HepG2 (cell line): ENCODE data around the gene NXN. TPM values are rescaled to one million over a fixed set of nuclear protein-coding genes. Genes with fewer than 3 reads are reported as not detected.
A peak's percentile ranks its signal among the peaks of the same experiment; 100 is the strongest.

Experiments used
- AHR ChIP-seq: IDR thresholded peaks from 2 replicates; pipeline ENCODE4 v1.6.1; 2018; ENCODE audit warnings: missing genetic modification reagents, missing compliant biosample characterization
- GTF3A ChIP-seq: sonication (generic); formaldehyde crosslinking; conservative IDR thresholded peaks from 2 replicates; pipeline ENCODE4 v1.4.0; 2020; ENCODE audit warnings: mild to moderate bottlenecking, missing genetic modification reagents
- IKZF4 ChIP-seq: sonication (generic); formaldehyde crosslinking; IDR thresholded peaks from 2 replicates; pipeline ENCODE4 v1.5.1; 2020; ENCODE audit warnings: borderline replicate concordance, mild to moderate bottlenecking, low read depth, missing genetic modification reagents; ENCODE audit errors: not compliant biosample characterization
- ONECUT2 ChIP-seq: sonication (generic); formaldehyde crosslinking; IDR thresholded peaks from 2 replicates; pipeline ENCODE4 v1.4.0; 2020; ENCODE audit warnings: missing genetic modification reagents
- SKIL ChIP-seq: sonication (generic); formaldehyde crosslinking; IDR thresholded peaks from 2 replicates; pipeline ENCODE4 v1.8.0; 2022; ENCODE audit warnings: missing genetic modification reagents, mild to moderate bottlenecking, moderate library complexity, borderline replicate concordance
- SMAD3 ChIP-seq: sonication (generic); formaldehyde crosslinking; IDR thresholded peaks from 2 replicates; pipeline ENCODE4 v1.4.0; 2020; ENCODE audit warnings: missing genetic modification reagents
- THAP7 ChIP-seq: sonication (generic); formaldehyde crosslinking; IDR thresholded peaks from 2 replicates; pipeline ENCODE4 v1.8.1; 2023; ENCODE audit warnings: mild to moderate bottlenecking, missing genetic modification reagents
- ZBTB39 ChIP-seq: sonication (generic); formaldehyde crosslinking; IDR thresholded peaks from 2 replicates; pipeline ENCODE4 v1.5.0; 2020; ENCODE audit warnings: missing genetic modification reagents
- ZNF180 ChIP-seq: sonication (generic); formaldehyde crosslinking; IDR thresholded peaks from 2 replicates; pipeline ENCODE4 v1.4.0; 2020; ENCODE audit warnings: low read depth, missing genetic modification reagents, borderline replicate concordance
- ZNF512B ChIP-seq: sonication (generic); formaldehyde crosslinking; IDR thresholded peaks from 2 replicates; pipeline ENCODE4 v1.5.1; 2020; ENCODE audit warnings: missing genetic modification reagents, mild to moderate bottlenecking, borderline replicate concordance
- ZNF563 ChIP-seq: sonication (generic); formaldehyde crosslinking; IDR thresholded peaks from 2 replicates; pipeline ENCODE4 v1.8.0; 2022; ENCODE audit warnings: mild to moderate bottlenecking, moderate library complexity, missing genetic modification reagents
- ZNF609 ChIP-seq: sonication (generic); formaldehyde crosslinking; IDR thresholded peaks from 2 replicates; pipeline ENCODE4 v1.4.0; 2020; ENCODE audit warnings: mild to moderate bottlenecking, missing genetic modification reagents, borderline replicate concordance
- polyA plus RNA-seq, 8 experiments: library from polyadenylated mRNA; depleted of rRNA in 3 of 8; stranded (reverse) in 7 of 8; unstranded in 1 of 8; fragments of >200 nt; fragmentation: Illumina TruSeq in 4 of 8; extraction: Trizol in 4 of 8; gene quantifications; 2 replicates each; pipeline versions ENCODE4 v1.2.1 to v1.2.3, GENCODE V29; 2011 to 2016; ENCODE audit warnings: low read depth in 4 of 8, missing spikeins in 1 of 8, mixed read lengths in 1 of 8; ENCODE audit not compliant: insufficient read depth in 1 of 8
- total RNA-seq, 5 experiments: library from RNA; depleted of rRNA; stranded (reverse); fragments of >200 nt; fragmentation: Illumina TruSeq; extraction: Trizol; gene quantifications; 2 replicates each; pipeline ENCODE4 v1.2.3, GENCODE V29; 2016; ENCODE audit warnings: low read depth in 1 of 5

The NXN gene
- total and polyA plus RNA-seq, 2 of the 13 experiments (the other 11 are each of a cell fraction or from before 2014, with no cell fraction given) = 22.2 to 24.3 TPM

- TF ChIP-seq SKIL (CRISPR knock-in tag) (0 out of 2 replicates have a peak, but pooled peaks have one; percentile 12), IKZF4 (CRISPR knock-in tag) (peak; percentile 50), AHR (CRISPR knock-in tag) (peak; percentile 75), ZNF563 (peak; percentile 30; the same call in 1 of the 2 replicates), SMAD3 (CRISPR knock-in tag) (peak; percentile 81), GTF3A (CRISPR knock-in tag) (no peak), ZNF609 (CRISPR knock-in tag) (peak; percentile 26; the same call in 1 of the 2 replicates), ZNF180 (no peak; the same call in 1 of the 2 replicates), THAP7 (CRISPR knock-in tag) (no peak), ONECUT2 (CRISPR knock-in tag) (no peak), ZBTB39 (peak; percentile 36; the same call in 1 of the 2 replicates), ZNF512B (CRISPR knock-in tag) (0 out of 2 replicates have a peak, but pooled peaks have one; percentile 33)
These were observed 17.2 kb upstream of the NXN start, which contains the start of gene TIMM22 (continued) for GRCh38 chr17:996554-997344.
